ENCODE results near the gene LRP1B. TPM values are rescaled to one million over a fixed set of nuclear protein-coding genes. Genes with fewer than 3 reads are reported as not detected.

LRP1B gene
- total and polyA plus RNA-seq, 2 of the 8 experiments (the other 6 are each of a cell fraction or from before 2014, with no cell fraction given) = 0.03 TPM; not detected in 1

GRCh38 chr2:140552634-140553033 lies 1578.2 kb downstream of the LRP1B start (continued):
- no peak for TF ChIP-seq EZH2 (IDR thresholded peaks at IDR 0.05; ENCODE audit: low read depth, low read length, severe bottlenecking)
- TF ChIP-seq SIX5 (IDR thresholded peaks at IDR 0.05; ENCODE audit: low read depth, low read length) = no peak
- TF ChIP-seq SAP30 (IDR thresholded peaks at IDR 0.05; ENCODE audit: insufficient read depth, insufficient replicate concordance, low read length) = no peak
- no peak for TF ChIP-seq TBP (IDR thresholded peaks at IDR 0.05; ENCODE audit: low read depth, low read length)
- no peak for TF ChIP-seq BCL11A (IDR thresholded peaks at IDR 0.05; ENCODE audit: low read depth in 2 of 2, low read length in 2 of 2)
- no peak for TF ChIP-seq RBBP5 (IDR thresholded peaks at IDR 0.05; ENCODE audit: borderline replicate concordance, low read depth, low read length)

All from H1 (cell line).